Right lobe of liver (tissue), 4 donors: ENCODE measurements around the gene RIC1.

Source experiments
- POLR2A ChIP-seq: fragments of 450-650 bp; IDR thresholded peaks from one replicate; pipeline ENCODE4 v1.6.1; 2017; ENCODE audit warnings: antibody characterized with exemption, mild to moderate bottlenecking
- TF ChIP-seq, protein P1 (sequence below), 4 donors: fragments of 200-600 bp in 3 of 4; fragments of 450-650 bp in 1 of 4; IDR thresholded peaks; one replicate each; pipeline versions ENCODE4 v1.5.1 to v1.8.0; 2016 to 2022; ENCODE audit warnings: antibody characterized with exemption in 4 of 4, mild to moderate bottlenecking in 2 of 4
- donor health status: DM: no; HTN: no; CAD: no.
- donor health status: DM: no; HTN: no; CAD: no.
- donor health status: DM: no; HTN: yes; CAD: no.

- TF ChIP-seq, protein P1, sequence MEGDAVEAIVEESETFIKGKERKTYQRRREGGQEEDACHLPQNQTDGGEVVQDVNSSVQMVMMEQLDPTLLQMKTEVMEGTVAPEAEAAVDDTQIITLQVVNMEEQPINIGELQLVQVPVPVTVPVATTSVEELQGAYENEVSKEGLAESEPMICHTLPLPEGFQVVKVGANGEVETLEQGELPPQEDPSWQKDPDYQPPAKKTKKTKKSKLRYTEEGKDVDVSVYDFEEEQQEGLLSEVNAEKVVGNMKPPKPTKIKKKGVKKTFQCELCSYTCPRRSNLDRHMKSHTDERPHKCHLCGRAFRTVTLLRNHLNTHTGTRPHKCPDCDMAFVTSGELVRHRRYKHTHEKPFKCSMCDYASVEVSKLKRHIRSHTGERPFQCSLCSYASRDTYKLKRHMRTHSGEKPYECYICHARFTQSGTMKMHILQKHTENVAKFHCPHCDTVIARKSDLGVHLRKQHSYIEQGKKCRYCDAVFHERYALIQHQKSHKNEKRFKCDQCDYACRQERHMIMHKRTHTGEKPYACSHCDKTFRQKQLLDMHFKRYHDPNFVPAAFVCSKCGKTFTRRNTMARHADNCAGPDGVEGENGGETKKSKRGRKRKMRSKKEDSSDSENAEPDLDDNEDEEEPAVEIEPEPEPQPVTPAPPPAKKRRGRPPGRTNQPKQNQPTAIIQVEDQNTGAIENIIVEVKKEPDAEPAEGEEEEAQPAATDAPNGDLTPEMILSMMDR (IDR thresholded peaks at IDR 0.05), result no peak
- TF ChIP-seq POLR2A, result no peak
Measured at GRCh38 chr9:5791870-5792269, 163.0 kb downstream of the RIC1 start.
